ENCODE results near the gene MXD3.
"Not testable (repeated sequence)": the region's sequence is repeated elsewhere in the genome, so short reads cannot be mapped to it uniquely, and the experiment has no call there.

The MXD3 gene

GRCh38 chr5:177311723-177312648, at the start of gene MXD3:
Gene MXD3 (minus strand): TSS chr5:177311898. CDS start chr5:177311830, 68 bp downstream.
- Histone ChIP-seq H3K9ac (ENCODE audit: low read length in 5 of 5) (peak within 1 kb of the TSS in 1 of 5 donors; percentile 52), H3K27ac (ENCODE audit: low read depth, low read length) (no peak within 1 kb of the TSS), H3K27me3 (ENCODE audit: control insufficient read depth in 5 of 5, insufficient read depth in 4 of 5, low read length in 5 of 5) (no peaks in the 10 kb centered on the region), H3K36me3 (ENCODE audit: control insufficient read depth in 5 of 5, insufficient read depth in 5 of 5, low read length in 5 of 5) (peaks cover 0 to 7% (median 6%) of the 10 kb centered on the region in 5 donors), H3K4me3 (ENCODE audit: low read depth in 1 of 5, low read length in 5 of 5) (peak within 1 kb of the TSS in 4 of 5 donors; percentile 50 to 73 (median 63)), H3K9me3 (ENCODE audit: control insufficient read depth in 5 of 5, low read length in 5 of 5) (no peaks in the 10 kb centered on the region), H3K4me1 (ENCODE audit: control insufficient read depth in 5 of 5, insufficient read depth in 5 of 5, low read length in 5 of 5) (peaks cover under 1 to 47% (median 37%) of the 10 kb centered on the region in 5 donors)

- H3K27ac ChIP-seq (ENCODE audit: low read depth, low read length); H3K36me3 ChIP-seq (ENCODE audit: control insufficient read depth in 5 of 5, insufficient read depth in 5 of 5, low read length in 5 of 5); H3K4me3 ChIP-seq (ENCODE audit: low read depth in 1 of 5, low read length in 5 of 5); H3K9me3 ChIP-seq (ENCODE audit: control insufficient read depth in 5 of 5, low read length in 5 of 5); H3K9ac ChIP-seq (ENCODE audit: low read length in 5 of 5): not testable (repeated sequence)
- H3K4me1 ChIP-seq (ENCODE audit: control insufficient read depth in 5 of 5, insufficient read depth in 5 of 5, low read length in 5 of 5): peaks cover 0 to 58% (median 31%) of the 10 kb centered on the region in 5 donors
- peaks cover 0 to 12% (median 9%) of the 10 kb centered on the region in 5 donors for H3K27me3 ChIP-seq (ENCODE audit: control insufficient read depth in 5 of 5, insufficient read depth in 4 of 5, low read length in 5 of 5)
Measured at GRCh38 chr5:177360740-177361139, 49.0 kb upstream of the MXD3 start.

GRCh38 chr5:177359860-177360259, 48.2 kb upstream of the MXD3 start:
- no peak overlapping the region for H3K9ac ChIP-seq (ENCODE audit: low read length in 5 of 5)
- peaks cover 0 to 12% (median 9%) of the 10 kb centered on the region in 5 donors for H3K27me3 ChIP-seq (ENCODE audit: control insufficient read depth in 5 of 5, insufficient read depth in 4 of 5, low read length in 5 of 5)
- no peak overlapping the region for H3K27ac ChIP-seq (ENCODE audit: low read depth, low read length)
- peaks cover 0 to 3% (median 0%) of the 10 kb centered on the region in 5 donors for H3K9me3 ChIP-seq (ENCODE audit: control insufficient read depth in 5 of 5, low read length in 5 of 5)
- no peaks in the 10 kb centered on the region for H3K36me3 ChIP-seq (ENCODE audit: control insufficient read depth in 5 of 5, insufficient read depth in 5 of 5, low read length in 5 of 5)
- peaks cover 0 to 60% (median 32%) of the 10 kb centered on the region in 5 donors for H3K4me1 ChIP-seq (ENCODE audit: control insufficient read depth in 5 of 5, insufficient read depth in 5 of 5, low read length in 5 of 5)
- H3K4me3 ChIP-seq (ENCODE audit: low read depth in 1 of 5, low read length in 5 of 5): no peak overlapping the region

- H3K4me1 ChIP-seq (ENCODE audit: control insufficient read depth in 5 of 5, insufficient read depth in 5 of 5, low read length in 5 of 5): peaks cover 0 to 60% (median 33%) of the 10 kb centered on the region in 5 donors
- no peaks in the 10 kb centered on the region for H3K36me3 ChIP-seq (ENCODE audit: control insufficient read depth in 5 of 5, insufficient read depth in 5 of 5, low read length in 5 of 5)
- H3K9me3 ChIP-seq (ENCODE audit: control insufficient read depth in 5 of 5, low read length in 5 of 5): peaks cover 0 to 3% (median 0%) of the 10 kb centered on the region in 5 donors
- no peak overlapping the region for H3K27ac ChIP-seq (ENCODE audit: low read depth, low read length)
- peaks cover 0 to 12% (median 9%) of the 10 kb centered on the region in 5 donors for H3K27me3 ChIP-seq (ENCODE audit: control insufficient read depth in 5 of 5, insufficient read depth in 4 of 5, low read length in 5 of 5)
- H3K9ac ChIP-seq (ENCODE audit: low read length in 5 of 5): no peak overlapping the region
- H3K4me3 ChIP-seq (ENCODE audit: low read depth in 1 of 5, low read length in 5 of 5): no peak overlapping the region
Measured at GRCh38 chr5:177359451-177359851, 47.8 kb upstream of the MXD3 start.

- H3K9me3 ChIP-seq (ENCODE audit: control insufficient read depth in 5 of 5, low read length in 5 of 5): peaks cover 0 to 3% (median 0%) of the 10 kb centered on the region in 5 donors
- H3K9ac ChIP-seq (ENCODE audit: low read length in 5 of 5): peak overlapping the region in 3 of 5 donors; percentile 4 to 50 (median 26)
- H3K4me3 ChIP-seq (ENCODE audit: low read depth in 1 of 5, low read length in 5 of 5): peak overlapping the region; percentile 37 to 63 (median 44)
- no peaks in the 10 kb centered on the region for H3K36me3 ChIP-seq (ENCODE audit: control insufficient read depth in 5 of 5, insufficient read depth in 5 of 5, low read length in 5 of 5)
- H3K27ac ChIP-seq (ENCODE audit: low read depth, low read length): no peak overlapping the region
- H3K27me3 ChIP-seq (ENCODE audit: control insufficient read depth in 5 of 5, insufficient read depth in 4 of 5, low read length in 5 of 5): peaks cover 0 to 12% (median 9%) of the 10 kb centered on the region in 5 donors
- peaks cover 0 to 56% (median 29%) of the 10 kb centered on the region in 5 donors for H3K4me1 ChIP-seq (ENCODE audit: control insufficient read depth in 5 of 5, insufficient read depth in 5 of 5, low read length in 5 of 5)
Measured at GRCh38 chr5:177358370-177358819, 46.7 kb upstream of the MXD3 start.

GRCh38 chr5:177357459-177358351, 46.0 kb upstream of the MXD3 start, which contains the start of gene RGS14:
Gene RGS14 (plus strand): TSS chr5:177357924. CDS start chr5:177358025, 101 bp downstream.
- peaks cover 0 to 50% (median 23%) of the 10 kb centered on the region in 5 donors for H3K4me1 ChIP-seq (ENCODE audit: control insufficient read depth in 5 of 5, insufficient read depth in 5 of 5, low read length in 5 of 5)
- peak within 1 kb of the TSS in 3 of 5 donors; percentile 4 to 50 (median 26) for H3K9ac ChIP-seq (ENCODE audit: low read length in 5 of 5)
- H3K36me3 ChIP-seq (ENCODE audit: control insufficient read depth in 5 of 5, insufficient read depth in 5 of 5, low read length in 5 of 5): no peaks in the 10 kb centered on the region
- peaks cover 0 to 12% (median 9%) of the 10 kb centered on the region in 5 donors for H3K27me3 ChIP-seq (ENCODE audit: control insufficient read depth in 5 of 5, insufficient read depth in 4 of 5, low read length in 5 of 5)
- H3K27ac ChIP-seq (ENCODE audit: low read depth, low read length): no peak within 1 kb of the TSS
- H3K9me3 ChIP-seq (ENCODE audit: control insufficient read depth in 5 of 5, low read length in 5 of 5): peaks cover 0 to 3% (median 0%) of the 10 kb centered on the region in 5 donors
- peak within 1 kb of the TSS; percentile 37 to 63 (median 44) for H3K4me3 ChIP-seq (ENCODE audit: low read depth in 1 of 5, low read length in 5 of 5)

- Histone ChIP-seq H3K9me3 (ENCODE audit: control insufficient read depth in 5 of 5, low read length in 5 of 5) (peaks cover 0 to 3% (median 0%) of the 10 kb centered on the region in 5 donors), H3K4me1 (ENCODE audit: control insufficient read depth in 5 of 5, insufficient read depth in 5 of 5, low read length in 5 of 5) (peaks cover 0 to 47% (median 21%) of the 10 kb centered on the region in 5 donors), H3K9ac (ENCODE audit: low read length in 5 of 5) (no peak overlapping the region), H3K27ac (ENCODE audit: low read depth, low read length) (no peak overlapping the region), H3K4me3 (ENCODE audit: low read depth in 1 of 5, low read length in 5 of 5) (peak overlapping the region in 2 of 5 donors; percentile 19 to 63), H3K27me3 (ENCODE audit: control insufficient read depth in 5 of 5, insufficient read depth in 4 of 5, low read length in 5 of 5) (peaks cover 0 to 12% (median 9%) of the 10 kb centered on the region in 5 donors), H3K36me3 (ENCODE audit: control insufficient read depth in 5 of 5, insufficient read depth in 5 of 5, low read length in 5 of 5) (no peaks in the 10 kb centered on the region)
Measured at GRCh38 chr5:177357146-177357458, 45.4 kb upstream of the MXD3 start.

- Histone ChIP-seq H3K9me3 (ENCODE audit: control insufficient read depth in 5 of 5, low read length in 5 of 5) (peaks cover 0 to 3% (median 0%) of the 10 kb centered on the region in 5 donors), H3K27ac (ENCODE audit: low read depth, low read length) (no peak overlapping the region), H3K4me1 (ENCODE audit: control insufficient read depth in 5 of 5, insufficient read depth in 5 of 5, low read length in 5 of 5) (peaks cover 0 to 46% (median 23%) of the 10 kb centered on the region in 5 donors), H3K27me3 (ENCODE audit: control insufficient read depth in 5 of 5, insufficient read depth in 4 of 5, low read length in 5 of 5) (peaks cover 0 to 12% (median 9%) of the 10 kb centered on the region in 5 donors), H3K4me3 (ENCODE audit: low read depth in 1 of 5, low read length in 5 of 5) (no peak overlapping the region), H3K36me3 (ENCODE audit: control insufficient read depth in 5 of 5, insufficient read depth in 5 of 5, low read length in 5 of 5) (no peaks in the 10 kb centered on the region), H3K9ac (ENCODE audit: low read length in 5 of 5) (no peak overlapping the region)
Measured at GRCh38 chr5:177356746-177357145, 45.0 kb upstream of the MXD3 start.

GRCh38 chr5:177355868-177356168, 44.1 kb upstream of the MXD3 start:
- H3K9ac ChIP-seq (ENCODE audit: low read length in 5 of 5): no peak overlapping the region
- peaks cover 2 to 43% (median 28%) of the 10 kb centered on the region in 5 donors for H3K4me1 ChIP-seq (ENCODE audit: control insufficient read depth in 5 of 5, insufficient read depth in 5 of 5, low read length in 5 of 5)
- no peak overlapping the region for H3K27ac ChIP-seq (ENCODE audit: low read depth, low read length)
- no peaks in the 10 kb centered on the region for H3K36me3 ChIP-seq (ENCODE audit: control insufficient read depth in 5 of 5, insufficient read depth in 5 of 5, low read length in 5 of 5)
- no peak overlapping the region for H3K4me3 ChIP-seq (ENCODE audit: low read depth in 1 of 5, low read length in 5 of 5)
- H3K9me3 ChIP-seq (ENCODE audit: control insufficient read depth in 5 of 5, low read length in 5 of 5): peaks cover 0 to 3% (median 0%) of the 10 kb centered on the region in 5 donors
- H3K27me3 ChIP-seq (ENCODE audit: control insufficient read depth in 5 of 5, insufficient read depth in 4 of 5, low read length in 5 of 5): peaks cover 0 to 12% (median 9%) of the 10 kb centered on the region in 5 donors
